T-helper 2 cell treated with Interferon-gamma antibody and Interleukin-4, amounts not matched to agents 5 μg/mL and 100 μg/mL, for 36 hours (primary cell): ENCODE data around the gene EYA4.
"Not testable (repeated sequence)": the region's sequence is repeated elsewhere in the genome, so short reads cannot be mapped to it uniquely, and the experiment has no call there.

Experiments used
- DNase-seq: peaks from one replicate; pipeline ENCODE4 v3.0.0; 2021; ENCODE audit warnings: low spot score
- H3K27ac Mint-ChIP-seq: one replicate; pipeline ENCODE4 v1.8.0; 2021; ENCODE audit warnings: mild to moderate bottlenecking, mixed read lengths
- H3K27me3 Mint-ChIP-seq: one replicate; pipeline ENCODE4 v1.8.0; 2021; ENCODE audit warnings: low read depth, mixed read lengths
- H3K36me3 Mint-ChIP-seq: one replicate; pipeline ENCODE4 v1.8.0; 2021; ENCODE audit warnings: low read depth, mixed read lengths
- H3K4me1 Mint-ChIP-seq: one replicate; pipeline ENCODE4 v1.8.0; 2021; ENCODE audit warnings: low read depth, mixed read lengths
- H3K4me3 Mint-ChIP-seq: one replicate; pipeline ENCODE4 v1.8.0; 2022; ENCODE audit warnings: mild to moderate bottlenecking, moderate library complexity, mixed read lengths
- H3K9me3 Mint-ChIP-seq: one replicate; pipeline ENCODE4 v1.8.0; 2021; ENCODE audit warnings: mixed read lengths

EYA4 gene

GRCh38 chr6:133396233-133396983 lies 155.3 kb downstream of the EYA4 start:
- Mint-ChIP-seq H3K4me3 (no peak overlapping the region), H3K27ac (no peak overlapping the region), H3K36me3 (no peaks in the 10 kb centered on the region), H3K27me3 (no peaks in the 10 kb centered on the region), H3K9me3 (no peaks in the 10 kb centered on the region), H3K4me1 (no peaks in the 10 kb centered on the region)
- no peak for DNase-seq

GRCh38 chr6:133396984-133397348 lies 155.8 kb downstream of the EYA4 start:
- H3K4me3 Mint-ChIP-seq = no peak overlapping the region
- no peak for DNase-seq
- H3K9me3 Mint-ChIP-seq = no peaks in the 10 kb centered on the region
- H3K27ac Mint-ChIP-seq = no peak overlapping the region
- no peaks in the 10 kb centered on the region for H3K4me1 Mint-ChIP-seq
- no peaks in the 10 kb centered on the region for H3K27me3 Mint-ChIP-seq
- no peaks in the 10 kb centered on the region for H3K36me3 Mint-ChIP-seq

- not testable (repeated sequence) for DNase-seq, H3K4me3 Mint-ChIP-seq, H3K9me3 Mint-ChIP-seq, H3K27ac Mint-ChIP-seq, H3K36me3 Mint-ChIP-seq, H3K4me1 Mint-ChIP-seq, H3K27me3 Mint-ChIP-seq
These were observed 156.4 kb downstream of the EYA4 start for GRCh38 chr6:133397601-133398000.

GRCh38 chr6:133399426-133399825 lies 158.3 kb downstream of the EYA4 start:
- no peaks in the 10 kb centered on the region for H3K27me3 Mint-ChIP-seq

GRCh38 chr6:133404151-133404550 lies 163.0 kb downstream of the EYA4 start:
- no peaks in the 10 kb centered on the region for H3K27me3 Mint-ChIP-seq
- no peaks in the 10 kb centered on the region for H3K4me1 Mint-ChIP-seq
- H3K27ac Mint-ChIP-seq = no peak overlapping the region
- no peaks in the 10 kb centered on the region for H3K36me3 Mint-ChIP-seq
- H3K4me3 Mint-ChIP-seq = no peak overlapping the region
- no peaks in the 10 kb centered on the region for H3K9me3 Mint-ChIP-seq
- no peak for DNase-seq

More at GRCh38 chr6:133399426-133399825, 158.3 kb downstream of the EYA4 start:
- Mint-ChIP-seq H3K9me3 (no peaks in the 10 kb centered on the region), H3K27ac (no peak overlapping the region), H3K36me3 (no peaks in the 10 kb centered on the region), H3K4me1 (no peaks in the 10 kb centered on the region), H3K4me3 (no peak overlapping the region)
- no peak for DNase-seq

- Mint-ChIP-seq H3K9me3 (no peaks in the 10 kb centered on the region), H3K4me1 (no peaks in the 10 kb centered on the region), H3K27ac (no peak overlapping the region), H3K36me3 (no peaks in the 10 kb centered on the region), H3K4me3 (no peak overlapping the region), H3K27me3 (no peaks in the 10 kb centered on the region)
- DNase-seq = no peak
These were observed 163.6 kb downstream of the EYA4 start for GRCh38 chr6:133404728-133405127.

GRCh38 chr6:133407320-133408100 lies 166.4 kb downstream of the EYA4 start:
- Mint-ChIP-seq H3K36me3 (no peaks in the 10 kb centered on the region), H3K27ac (no peak overlapping the region), H3K4me3 (no peak overlapping the region)

GRCh38 chr6:133408132-133408531 lies 167.0 kb downstream of the EYA4 start:
- Mint-ChIP-seq H3K27me3 (no peaks in the 10 kb centered on the region), H3K27ac (no peak overlapping the region), H3K4me3 (no peak overlapping the region), H3K4me1 (no peaks in the 10 kb centered on the region), H3K9me3 (no peaks in the 10 kb centered on the region), H3K36me3 (no peaks in the 10 kb centered on the region)
- DNase-seq = no peak

More at GRCh38 chr6:133407320-133408100, 166.4 kb downstream of the EYA4 start:
- H3K27me3 Mint-ChIP-seq = no peaks in the 10 kb centered on the region
- no peaks in the 10 kb centered on the region for H3K4me1 Mint-ChIP-seq
- no peak for DNase-seq
- H3K9me3 Mint-ChIP-seq = no peaks in the 10 kb centered on the region

GRCh38 chr6:133408543-133408942 lies 167.4 kb downstream of the EYA4 start:
- Mint-ChIP-seq H3K27ac (no peak overlapping the region), H3K9me3 (no peaks in the 10 kb centered on the region), H3K27me3 (no peaks in the 10 kb centered on the region), H3K4me3 (no peak overlapping the region), H3K36me3 (no peaks in the 10 kb centered on the region), H3K4me1 (no peaks in the 10 kb centered on the region)
- no peak for DNase-seq

- no peaks in the 10 kb centered on the region for H3K36me3 Mint-ChIP-seq
- DNase-seq = no peak
- no peaks in the 10 kb centered on the region for H3K4me1 Mint-ChIP-seq
- H3K4me3 Mint-ChIP-seq = no peak overlapping the region
- H3K9me3 Mint-ChIP-seq = no peaks in the 10 kb centered on the region
- H3K27ac Mint-ChIP-seq = no peak overlapping the region
- H3K27me3 Mint-ChIP-seq = no peaks in the 10 kb centered on the region
These were observed 169.7 kb downstream of the EYA4 start for GRCh38 chr6:133410638-133411435.

GRCh38 chr6:133411757-133412156 lies 170.6 kb downstream of the EYA4 start:
- Mint-ChIP-seq H3K27ac (no peak overlapping the region), H3K4me3 (no peak overlapping the region), H3K36me3 (no peaks in the 10 kb centered on the region), H3K4me1 (no peaks in the 10 kb centered on the region), H3K9me3 (no peaks in the 10 kb centered on the region), H3K27me3 (no peaks in the 10 kb centered on the region)
- DNase-seq = no peak

- no peak for DNase-seq
- H3K27me3 Mint-ChIP-seq = no peaks in the 10 kb centered on the region
- H3K4me3 Mint-ChIP-seq = no peak overlapping the region
- no peak overlapping the region for H3K27ac Mint-ChIP-seq
- H3K9me3 Mint-ChIP-seq = no peaks in the 10 kb centered on the region
- no peaks in the 10 kb centered on the region for H3K36me3 Mint-ChIP-seq
- no peaks in the 10 kb centered on the region for H3K4me1 Mint-ChIP-seq
These were observed 174.1 kb downstream of the EYA4 start for GRCh38 chr6:133415262-133415661.

- Mint-ChIP-seq H3K36me3 (no peaks in the 10 kb centered on the region), H3K4me1 (no peaks in the 10 kb centered on the region), H3K27ac (no peak overlapping the region), H3K27me3 (no peaks in the 10 kb centered on the region), H3K4me3 (no peak overlapping the region), H3K9me3 (no peaks in the 10 kb centered on the region)
- no peak for DNase-seq
These were observed 177.0 kb downstream of the EYA4 start for GRCh38 chr6:133418108-133418507.

- Mint-ChIP-seq H3K27ac (no peak overlapping the region), H3K9me3 (no peaks in the 10 kb centered on the region), H3K4me1 (no peaks in the 10 kb centered on the region), H3K36me3 (no peaks in the 10 kb centered on the region), H3K27me3 (no peaks in the 10 kb centered on the region), H3K4me3 (no peak overlapping the region)
- no peak for DNase-seq
These were observed 182.1 kb downstream of the EYA4 start for GRCh38 chr6:133423242-133423641.
